Activated CD8-positive, alpha-beta memory T cell treated with anti-CD3 and anti-CD28 coated beads, Interleukin-2, amount 10 ng/mL, durations not matched to agents 7 days and 5 days (primary cell): ENCODE data around the gene NUDT14. TPM values are rescaled to one million over a fixed set of nuclear protein-coding genes. Genes with fewer than 3 reads are reported as not detected.

Source experiments
- ATAC-seq: fragments of 150-1000 bp; cut with Tn5 transposase; one replicate; pipeline ENCODE4 v1.10.0; 2021; ENCODE audit warnings: moderate library complexity
- CTCF ChIA-PET: fragments of 350-600 bp; sonication (Branson Sonifier 250); formaldehyde crosslinking; loops from one replicate; lab custom pipeline; 2021; ENCODE audit warnings: antibody characterized with exemption; lab: Charles Lee
- DNase-seq: peaks from one replicate; pipeline ENCODE4 v3.0.0-alpha.2; 2020
- H3K27ac Mint-ChIP-seq: one replicate; pipeline ENCODE4 v1.8.0; 2021; ENCODE audit warnings: mild to moderate bottlenecking, mixed read lengths
- H3K27me3 Mint-ChIP-seq: one replicate; pipeline ENCODE4 v1.8.0; 2021; ENCODE audit warnings: mixed read lengths
- H3K36me3 Mint-ChIP-seq: one replicate; pipeline ENCODE4 v1.8.0; 2021; ENCODE audit warnings: mild to moderate bottlenecking, mixed read lengths
- H3K4me1 Mint-ChIP-seq: one replicate; pipeline ENCODE4 v1.8.0; 2021; ENCODE audit warnings: mixed read lengths
- H3K4me3 Mint-ChIP-seq: one replicate; pipeline ENCODE4 v1.8.0; 2021; ENCODE audit warnings: mild to moderate bottlenecking, moderate library complexity, mixed read lengths
- H3K9me3 Mint-ChIP-seq: one replicate; pipeline ENCODE4 v1.8.0; 2022; ENCODE audit warnings: low read depth, mixed read lengths
- total RNA-seq, 2 experiments: library from RNA; stranded (reverse); gene quantifications; one replicate each; pipeline ENCODE4 v1.2.3, GENCODE V29; 2021

The NUDT14 gene
- total RNA-seq, result 10 to 100 TPM; 16.2 to 20.9 TPM

DNA sequence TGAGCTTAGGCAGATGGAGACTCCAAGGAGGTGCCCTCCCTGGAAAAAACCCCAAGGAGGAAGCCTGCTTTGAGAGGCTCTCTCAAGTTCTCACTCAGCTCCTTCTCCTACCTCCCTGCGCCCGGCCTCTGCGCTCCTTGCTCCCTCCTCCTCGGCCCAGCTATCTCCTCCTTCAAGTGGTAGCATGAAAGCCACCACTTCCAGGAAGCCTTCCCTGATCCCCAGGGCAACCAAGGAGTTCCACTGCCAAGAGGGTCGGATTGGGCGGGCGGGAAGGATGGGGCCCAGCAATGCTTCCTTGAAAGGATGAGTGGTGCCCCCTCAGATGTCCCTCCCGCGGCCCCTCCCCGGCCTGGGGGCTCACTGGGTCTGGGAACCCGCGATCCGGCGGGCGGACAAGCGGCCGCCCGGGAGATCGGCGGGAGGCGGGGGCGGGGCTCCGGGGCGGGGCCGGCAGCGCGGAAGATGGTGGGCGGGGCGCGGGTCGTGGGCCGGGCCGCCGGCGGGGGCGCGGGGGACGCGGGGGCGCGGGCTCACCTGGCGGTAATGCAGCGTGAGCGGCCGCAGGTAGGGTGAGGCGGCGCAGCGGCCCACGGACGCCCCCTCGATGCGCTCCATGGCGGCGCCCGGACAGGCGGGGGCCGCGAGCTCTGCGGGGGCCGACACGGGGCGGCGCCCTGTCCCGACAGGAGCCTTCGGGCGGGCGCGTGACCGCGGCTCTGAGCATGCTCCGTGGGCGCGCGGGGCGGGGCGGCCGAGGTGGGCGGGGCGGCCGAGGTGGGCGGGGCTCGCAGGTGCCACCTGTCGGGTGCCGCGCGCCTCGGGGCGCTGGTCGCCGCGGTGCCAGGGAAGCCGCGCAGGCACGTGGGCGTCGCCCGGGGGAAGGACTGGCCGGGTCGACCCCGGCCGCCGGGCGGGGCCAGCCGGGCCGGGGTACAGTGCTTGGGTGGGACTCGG, at the start of gene NUDT14:
NUDT14 (minus strand) TSS at position 721 of the 957 bp plus-strand sequence; CDS start at position 618, 103 bp downstream.
- ATAC-seq (peak; percentile 90), DNase-seq (peak; percentile 86)
- no peaks in the 10 kb centered on the region for H3K9me3 Mint-ChIP-seq
- peaks cover 22% of the 10 kb centered on the region for H3K4me1 Mint-ChIP-seq
- peaks cover 12% of the 10 kb centered on the region for H3K27me3 Mint-ChIP-seq
- peak within 1 kb of the TSS; percentile 59 for H3K27ac Mint-ChIP-seq
- no peaks in the 10 kb centered on the region for H3K36me3 Mint-ChIP-seq
- H3K4me3 Mint-ChIP-seq, result peak within 1 kb of the TSS; percentile 66
- CTCF ChIA-PET, result interaction anchor here (1.2 to 3.9 kb wide), 7 partner anchors 11 to 120 kb away, joined by 3 to 13 read pairs (median 9); no protein-coding TSS in a partner anchor

- no peaks in the 10 kb centered on the region for H3K27me3 Mint-ChIP-seq
- H3K4me1 Mint-ChIP-seq, result no peaks in the 10 kb centered on the region
- ATAC-seq, result no peak
- no peak overlapping the region for H3K27ac Mint-ChIP-seq
- CTCF ChIA-PET, result no interaction called here
- no peak for DNase-seq
- H3K9me3 Mint-ChIP-seq, result no peaks in the 10 kb centered on the region
- H3K4me3 Mint-ChIP-seq, result no peak overlapping the region
- peaks cover 4% of the 10 kb centered on the region for H3K36me3 Mint-ChIP-seq
Measured at GRCh38 chr14:105229099-105229655, 48.1 kb upstream of the NUDT14 start.

GRCh38 chr14:105228562-105228961, 47.5 kb upstream of the NUDT14 start:
- Mint-ChIP-seq H3K4me1 (no peaks in the 10 kb centered on the region), H3K9me3 (no peaks in the 10 kb centered on the region), H3K36me3 (peaks cover 4% of the 10 kb centered on the region), H3K27me3 (no peaks in the 10 kb centered on the region), H3K27ac (no peak overlapping the region), H3K4me3 (no peak overlapping the region)
- CTCF ChIA-PET, result no interaction called here
- ATAC-seq (no peak), DNase-seq (no peak)

DNA sequence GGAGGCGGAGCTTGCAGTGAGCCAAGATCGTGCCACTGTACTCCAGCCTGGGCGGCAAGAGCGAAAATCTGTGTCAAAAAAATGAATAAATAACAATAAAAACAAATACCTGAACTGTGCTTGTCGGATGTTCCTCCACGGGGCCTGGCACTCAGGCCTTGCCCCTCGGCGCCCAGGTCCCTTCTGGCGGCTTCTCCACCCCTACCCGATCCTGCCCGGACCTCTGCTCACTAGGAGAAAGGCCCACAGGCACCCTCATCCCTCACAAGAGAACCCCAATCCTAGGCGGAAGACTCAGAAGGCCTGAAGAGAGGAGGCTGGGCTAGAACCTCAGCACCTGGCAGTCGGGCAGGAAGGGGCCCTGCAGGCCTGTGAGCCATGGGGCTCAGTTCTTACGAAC, 46.2 kb upstream of the NUDT14 start:
- no peak overlapping the region for H3K4me3 Mint-ChIP-seq
- ATAC-seq (no peak), DNase-seq (no peak)
- H3K4me1 Mint-ChIP-seq, result no peaks in the 10 kb centered on the region
- no peaks in the 10 kb centered on the region for H3K27me3 Mint-ChIP-seq
- CTCF ChIA-PET, result no interaction called here
- H3K36me3 Mint-ChIP-seq, result peaks cover 8% of the 10 kb centered on the region
- no peak overlapping the region for H3K27ac Mint-ChIP-seq
- no peaks in the 10 kb centered on the region for H3K9me3 Mint-ChIP-seq

- ATAC-seq, result no peak
- Mint-ChIP-seq H3K27me3 (no peaks in the 10 kb centered on the region), H3K4me3 (no peak overlapping the region), H3K36me3 (peaks cover 10% of the 10 kb centered on the region), H3K4me1 (no peaks in the 10 kb centered on the region), H3K9me3 (no peaks in the 10 kb centered on the region), H3K27ac (no peak overlapping the region)
- DNase-seq, result no peak
- CTCF ChIA-PET, result no interaction called here
Measured at GRCh38 chr14:105226198-105226597, 45.1 kb upstream of the NUDT14 start.

DNA sequence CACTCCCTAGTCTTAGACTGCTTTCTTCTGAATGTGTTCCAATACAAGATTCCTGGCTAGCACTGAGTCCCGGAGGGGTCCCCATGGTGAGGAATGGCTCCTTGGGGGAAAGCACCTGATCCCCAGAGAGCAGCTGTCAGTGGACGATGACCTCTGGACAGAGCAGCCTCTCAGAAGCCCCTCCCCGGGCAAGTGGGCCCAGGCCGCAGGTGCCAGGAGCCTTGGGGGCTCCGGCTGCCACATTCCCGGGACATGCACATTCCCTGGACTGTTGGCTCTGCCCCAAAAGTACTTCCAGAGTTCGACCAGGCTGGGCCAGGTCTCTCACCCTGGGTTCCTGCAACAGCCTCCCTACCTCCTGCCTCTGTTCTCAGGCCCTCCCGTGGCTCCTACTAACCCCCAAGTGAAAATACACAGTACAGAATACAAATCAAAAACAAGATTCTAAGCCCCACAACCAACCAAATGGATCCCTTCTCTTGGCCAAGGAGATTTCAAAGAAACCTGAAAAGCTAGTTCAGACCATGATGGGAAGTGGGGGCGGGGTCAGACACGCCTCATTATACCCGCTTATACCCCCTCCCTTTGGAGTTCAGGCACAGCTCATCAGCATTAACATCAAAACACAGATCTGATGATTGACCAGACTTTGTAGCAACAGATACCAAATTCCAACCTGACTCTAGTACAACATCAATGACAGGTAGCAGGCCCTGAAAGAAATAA, 43.9 kb upstream of the NUDT14 start:
- CTCF ChIA-PET, result interaction anchor here (1.1 to 1.2 kb wide), 2 partner anchors 57 to 127 kb away, joined by 3 to 5 read pairs; no protein-coding TSS in a partner anchor
- Mint-ChIP-seq H3K9me3 (no peaks in the 10 kb centered on the region), H3K36me3 (peaks cover 10% of the 10 kb centered on the region), H3K4me1 (no peaks in the 10 kb centered on the region), H3K4me3 (no peak overlapping the region), H3K27ac (no peak overlapping the region), H3K27me3 (no peaks in the 10 kb centered on the region)
- DNase-seq (no peak), ATAC-seq (no peak)

GRCh38 chr14:105223770-105224544, 42.8 kb upstream of the NUDT14 start:
- H3K36me3 Mint-ChIP-seq, result peaks cover 10% of the 10 kb centered on the region
- no peaks in the 10 kb centered on the region for H3K27me3 Mint-ChIP-seq
- DNase-seq, result no peak
- no peaks in the 10 kb centered on the region for H3K4me1 Mint-ChIP-seq
- H3K27ac Mint-ChIP-seq, result no peak overlapping the region
- no peak overlapping the region for H3K4me3 Mint-ChIP-seq
- CTCF ChIA-PET, result interaction anchor here (1.1 to 1.2 kb wide), 3 partner anchors 55 to 128 kb away, joined by 3 to 5 read pairs (median 3); partner anchors contain the start of gene JAG2
- no peak for ATAC-seq
- H3K9me3 Mint-ChIP-seq, result no peaks in the 10 kb centered on the region

DNA sequence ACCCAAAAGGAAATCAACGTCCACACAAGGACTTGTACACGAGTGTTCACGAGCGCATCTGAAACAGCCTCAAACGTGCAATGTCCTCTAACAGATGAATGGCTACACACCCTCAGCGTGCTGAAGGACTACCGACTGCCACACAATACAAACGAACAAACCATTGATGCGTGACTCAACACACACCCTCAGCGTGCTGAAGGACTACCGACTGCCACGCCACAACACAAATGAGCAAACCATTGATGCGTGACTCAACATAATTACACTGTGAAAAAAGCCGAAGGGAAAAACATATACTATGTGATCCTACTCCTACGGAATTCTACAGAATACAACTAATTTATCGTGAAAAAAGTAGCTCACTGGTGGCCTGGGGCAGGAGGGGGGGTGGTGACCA, 42.1 kb upstream of the NUDT14 start:
- DNase-seq, result no peak
- Mint-ChIP-seq H3K27ac (no peak overlapping the region), H3K4me1 (no peaks in the 10 kb centered on the region), H3K4me3 (no peak overlapping the region), H3K9me3 (no peaks in the 10 kb centered on the region), H3K27me3 (no peaks in the 10 kb centered on the region), H3K36me3 (peaks cover 12% of the 10 kb centered on the region)
- ATAC-seq, result no peak
- CTCF ChIA-PET, result interaction anchor here (1.1 kb wide), 1 partner anchor 55 kb away, joined by 3 read pairs; the partner anchor contains the start of gene JAG2

- H3K4me1 Mint-ChIP-seq, result no peaks in the 10 kb centered on the region
- H3K27me3 Mint-ChIP-seq, result no peaks in the 10 kb centered on the region
- H3K4me3 Mint-ChIP-seq, result no peak overlapping the region
- H3K9me3 Mint-ChIP-seq, result no peaks in the 10 kb centered on the region
- H3K27ac Mint-ChIP-seq, result no peak overlapping the region
- ATAC-seq, result no peak
- peaks cover 12% of the 10 kb centered on the region for H3K36me3 Mint-ChIP-seq
- no peak for DNase-seq
- CTCF ChIA-PET, result no interaction called here
Measured at GRCh38 chr14:105221598-105222178, 40.6 kb upstream of the NUDT14 start.

DNA sequence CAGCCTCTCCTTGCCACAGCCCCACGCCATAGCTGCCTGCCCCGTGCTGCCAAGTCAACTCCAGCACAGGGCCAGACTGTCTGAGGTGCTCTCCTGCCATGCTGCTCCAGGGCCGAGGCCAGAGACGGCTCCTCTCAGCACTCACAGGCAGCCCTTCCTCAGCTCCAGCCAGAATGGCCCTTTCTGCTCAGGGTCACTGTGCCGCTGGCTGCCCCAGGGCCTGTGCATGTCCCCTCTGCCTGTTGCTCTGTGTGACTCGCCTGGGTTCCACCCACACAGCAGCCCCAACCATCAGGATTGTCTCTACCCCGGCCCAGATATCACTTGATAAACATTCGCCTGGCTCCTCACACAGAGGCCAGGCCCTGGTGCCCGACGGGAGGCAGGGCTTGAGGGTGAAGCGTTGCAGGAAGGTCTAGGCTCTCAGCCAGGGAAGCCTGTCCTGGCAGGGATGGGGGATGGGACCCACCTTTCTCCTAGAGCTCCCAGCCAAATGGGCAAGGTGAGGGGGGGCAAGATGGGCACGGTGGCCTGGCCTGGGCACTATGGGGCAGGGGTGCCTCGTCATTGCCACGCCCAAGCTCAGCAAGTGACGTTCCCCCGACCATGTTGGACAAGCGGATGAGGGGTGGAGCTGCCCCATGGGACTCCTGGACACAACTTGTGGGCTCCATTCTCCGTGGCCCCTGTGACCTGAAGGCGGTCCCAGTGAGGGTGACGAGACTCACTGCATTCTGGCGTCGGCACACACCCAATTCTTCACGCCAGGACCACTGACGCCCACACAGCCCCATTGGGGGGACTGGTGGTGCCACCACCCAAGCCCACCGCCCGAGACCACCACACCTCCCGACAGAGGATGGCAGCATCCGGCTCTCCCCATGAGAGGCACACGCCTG, 39.8 kb upstream of the NUDT14 start:
- ATAC-seq, result no peak
- Mint-ChIP-seq H3K27me3 (no peaks in the 10 kb centered on the region), H3K27ac (no peak overlapping the region), H3K9me3 (no peaks in the 10 kb centered on the region), H3K4me1 (no peaks in the 10 kb centered on the region), H3K36me3 (peaks cover 11% of the 10 kb centered on the region), H3K4me3 (no peak overlapping the region)
- DNase-seq, result no peak
- CTCF ChIA-PET, result interaction anchor here (0.6 kb wide), 1 partner anchor 18 kb away, joined by 3 read pairs; no protein-coding TSS in a partner anchor

- no peaks in the 10 kb centered on the region for H3K4me1 Mint-ChIP-seq
- H3K36me3 Mint-ChIP-seq, result peaks cover 8% of the 10 kb centered on the region
- no peak for DNase-seq
- CTCF ChIA-PET, result no interaction called here
- H3K4me3 Mint-ChIP-seq, result no peak overlapping the region
- no peaks in the 10 kb centered on the region for H3K9me3 Mint-ChIP-seq
- H3K27me3 Mint-ChIP-seq, result no peaks in the 10 kb centered on the region
- ATAC-seq, result no peak
- no peak overlapping the region for H3K27ac Mint-ChIP-seq
Measured at GRCh38 chr14:105219753-105220152, 38.6 kb upstream of the NUDT14 start.
